HL-60 (cell line): ENCODE measurements around the gene AK1.

Source experiments
- GABPA ChIP-seq: IDR thresholded peaks from 2 replicates; pipeline ENCODE4 v1.6.1; 2012; ENCODE audit warnings: low read depth
- POLR2AphosphoS5 ChIP-seq: IDR thresholded peaks from 2 replicates; pipeline ENCODE4 v1.6.1; 2012; ENCODE audit warnings: low read depth
- SPI1 ChIP-seq: IDR thresholded peaks from 2 replicates; pipeline ENCODE4 v1.6.1; 2012; ENCODE audit warnings: low read depth, mild to moderate bottlenecking, borderline replicate concordance
- TF ChIP-seq, protein P1 (sequence below): IDR thresholded peaks from one replicate; pipeline ENCODE4 v1.5.1; 2011; ENCODE audit warnings: low read length, control low read depth, inconsistent platforms; ENCODE audit not compliant: insufficient read depth
- TF ChIP-seq, protein P2 (sequence below): IDR thresholded peaks from 2 replicates; pipeline ENCODE4 v1.6.1; 2012; ENCODE audit warnings: low read depth; ENCODE audit not compliant: insufficient replicate concordance

DNA sequence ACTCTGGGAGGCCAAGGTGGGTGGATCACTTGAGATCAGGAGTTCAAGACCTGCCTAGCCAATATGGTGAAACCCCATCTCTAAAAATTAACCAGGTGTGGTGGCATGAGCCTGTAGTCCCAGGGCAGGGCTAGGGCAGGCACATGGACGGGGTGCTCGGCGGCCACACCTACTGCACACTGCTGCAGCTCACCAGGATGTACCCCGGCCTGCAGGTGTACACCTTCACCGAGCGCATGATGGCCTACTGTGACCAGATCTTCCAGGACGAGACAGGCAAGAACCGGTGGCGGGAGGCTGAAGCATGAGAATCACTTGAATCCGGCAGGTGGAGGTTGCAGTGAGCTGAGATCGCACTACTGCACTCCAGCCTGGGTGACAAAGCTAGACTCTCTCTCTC is 36.2 kb upstream of the AK1 start:
- TF ChIP-seq, protein P1, sequence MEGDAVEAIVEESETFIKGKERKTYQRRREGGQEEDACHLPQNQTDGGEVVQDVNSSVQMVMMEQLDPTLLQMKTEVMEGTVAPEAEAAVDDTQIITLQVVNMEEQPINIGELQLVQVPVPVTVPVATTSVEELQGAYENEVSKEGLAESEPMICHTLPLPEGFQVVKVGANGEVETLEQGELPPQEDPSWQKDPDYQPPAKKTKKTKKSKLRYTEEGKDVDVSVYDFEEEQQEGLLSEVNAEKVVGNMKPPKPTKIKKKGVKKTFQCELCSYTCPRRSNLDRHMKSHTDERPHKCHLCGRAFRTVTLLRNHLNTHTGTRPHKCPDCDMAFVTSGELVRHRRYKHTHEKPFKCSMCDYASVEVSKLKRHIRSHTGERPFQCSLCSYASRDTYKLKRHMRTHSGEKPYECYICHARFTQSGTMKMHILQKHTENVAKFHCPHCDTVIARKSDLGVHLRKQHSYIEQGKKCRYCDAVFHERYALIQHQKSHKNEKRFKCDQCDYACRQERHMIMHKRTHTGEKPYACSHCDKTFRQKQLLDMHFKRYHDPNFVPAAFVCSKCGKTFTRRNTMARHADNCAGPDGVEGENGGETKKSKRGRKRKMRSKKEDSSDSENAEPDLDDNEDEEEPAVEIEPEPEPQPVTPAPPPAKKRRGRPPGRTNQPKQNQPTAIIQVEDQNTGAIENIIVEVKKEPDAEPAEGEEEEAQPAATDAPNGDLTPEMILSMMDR, result no peak
- TF ChIP-seq, protein P2, sequence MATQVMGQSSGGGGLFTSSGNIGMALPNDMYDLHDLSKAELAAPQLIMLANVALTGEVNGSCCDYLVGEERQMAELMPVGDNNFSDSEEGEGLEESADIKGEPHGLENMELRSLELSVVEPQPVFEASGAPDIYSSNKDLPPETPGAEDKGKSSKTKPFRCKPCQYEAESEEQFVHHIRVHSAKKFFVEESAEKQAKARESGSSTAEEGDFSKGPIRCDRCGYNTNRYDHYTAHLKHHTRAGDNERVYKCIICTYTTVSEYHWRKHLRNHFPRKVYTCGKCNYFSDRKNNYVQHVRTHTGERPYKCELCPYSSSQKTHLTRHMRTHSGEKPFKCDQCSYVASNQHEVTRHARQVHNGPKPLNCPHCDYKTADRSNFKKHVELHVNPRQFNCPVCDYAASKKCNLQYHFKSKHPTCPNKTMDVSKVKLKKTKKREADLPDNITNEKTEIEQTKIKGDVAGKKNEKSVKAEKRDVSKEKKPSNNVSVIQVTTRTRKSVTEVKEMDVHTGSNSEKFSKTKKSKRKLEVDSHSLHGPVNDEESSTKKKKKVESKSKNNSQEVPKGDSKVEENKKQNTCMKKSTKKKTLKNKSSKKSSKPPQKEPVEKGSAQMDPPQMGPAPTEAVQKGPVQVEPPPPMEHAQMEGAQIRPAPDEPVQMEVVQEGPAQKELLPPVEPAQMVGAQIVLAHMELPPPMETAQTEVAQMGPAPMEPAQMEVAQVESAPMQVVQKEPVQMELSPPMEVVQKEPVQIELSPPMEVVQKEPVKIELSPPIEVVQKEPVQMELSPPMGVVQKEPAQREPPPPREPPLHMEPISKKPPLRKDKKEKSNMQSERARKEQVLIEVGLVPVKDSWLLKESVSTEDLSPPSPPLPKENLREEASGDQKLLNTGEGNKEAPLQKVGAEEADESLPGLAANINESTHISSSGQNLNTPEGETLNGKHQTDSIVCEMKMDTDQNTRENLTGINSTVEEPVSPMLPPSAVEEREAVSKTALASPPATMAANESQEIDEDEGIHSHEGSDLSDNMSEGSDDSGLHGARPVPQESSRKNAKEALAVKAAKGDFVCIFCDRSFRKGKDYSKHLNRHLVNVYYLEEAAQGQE, result no peak
- TF ChIP-seq GABPA (no peak), POLR2AphosphoS5 (no peak), SPI1 (no peak)
